Measurements from ENCODE around the gene MTX1. TPM values are rescaled to one million over a fixed set of nuclear protein-coding genes. Genes with fewer than 3 reads are reported as not detected.

Gene MTX1
- total and polyA plus RNA-seq, 4 donors: 15.8 to 43.1 (median 38.0) TPM

Other genes with a start within 250 kb of the MTX1 start
- 10 to 100 TPM; 12.7 to 24.7 TPM for gene PYGO2, start 246.9 kb upstream of the MTX1 start, total RNA-seq
- gene PYGO2, start 246.9 kb upstream of the MTX1 start, polyA plus RNA-seq (ENCODE audit: insufficient read length in 2 of 2): 10 to 100 TPM; 31.6 to 34.3 TPM
- gene SHC1, start 237.9 kb upstream of the MTX1 start, total RNA-seq: 10 to 100 TPM; 28.5 to 99.2 TPM
- gene SHC1, start 237.9 kb upstream of the MTX1 start, polyA plus RNA-seq (ENCODE audit: insufficient read length in 2 of 2): 10 to 100 TPM; 26.4 to 47.2 TPM
- gene CKS1B, start 234.0 kb upstream of the MTX1 start, total RNA-seq: 10 to 100 TPM; 25.9 to 64.8 TPM
- 10 to 100 TPM; 37.6 to 41.1 TPM for gene CKS1B, start 234.0 kb upstream of the MTX1 start, polyA plus RNA-seq (ENCODE audit: insufficient read length in 2 of 2)
- gene FLAD1, start 225.4 kb upstream of the MTX1 start, total RNA-seq: 10 to 100 TPM; 14.6 to 32.0 TPM
- gene FLAD1, start 225.4 kb upstream of the MTX1 start, polyA plus RNA-seq (ENCODE audit: insufficient read length in 2 of 2): 10 to 100 TPM; 33.5 to 36.9 TPM
- gene LENEP, start 215.1 kb upstream of the MTX1 start, total RNA-seq: under 1 TPM in 1 of 2 donors, not detected in 1; 0.22 TPM
- gene LENEP, start 215.1 kb upstream of the MTX1 start, polyA plus RNA-seq (ENCODE audit: insufficient read length in 2 of 2): under 1 TPM in 1 of 2 donors, not detected in 1; 0.39 TPM
- gene ZBTB7B, start 205.9 kb upstream of the MTX1 start, total RNA-seq: 10 to 100 TPM in 1 of 2 donors, 1 to 10 TPM in 1; 7.3 to 10.7 TPM
- 1 to 10 TPM; 8.7 to 9.0 TPM for gene ZBTB7B, start 205.9 kb upstream of the MTX1 start, polyA plus RNA-seq (ENCODE audit: insufficient read length in 2 of 2)
- gene DCST2, start 174.9 kb upstream of the MTX1 start, total RNA-seq: 1 to 10 TPM in 1 of 2 donors, under 1 TPM in 1; 0.10 to 1.0 TPM
- 1 to 10 TPM; 1.1 to 1.2 TPM for gene DCST2, start 174.9 kb upstream of the MTX1 start, polyA plus RNA-seq (ENCODE audit: insufficient read length in 2 of 2)
- not detected for gene DCST1, start 174.9 kb upstream of the MTX1 start, total RNA-seq
- under 1 TPM; 0.11 to 0.33 TPM for gene DCST1, start 174.9 kb upstream of the MTX1 start, polyA plus RNA-seq (ENCODE audit: insufficient read length in 2 of 2)
- gene ADAM15, start 157.4 kb upstream of the MTX1 start, total RNA-seq: 10 to 100 TPM; 29.9 to 58.5 TPM
- 100 to 1,000 TPM in 1 of 2 donors, 10 to 100 TPM in 1; 73.1 to 100 TPM for gene ADAM15, start 157.4 kb upstream of the MTX1 start, polyA plus RNA-seq (ENCODE audit: insufficient read length in 2 of 2)
- 10 to 100 TPM in 1 of 2 donors, 1 to 10 TPM in 1; 3.5 to 13.9 TPM for gene EFNA4, start 145.0 kb upstream of the MTX1 start, total RNA-seq
- gene EFNA4, start 145.0 kb upstream of the MTX1 start, polyA plus RNA-seq (ENCODE audit: insufficient read length in 2 of 2): 1 to 10 TPM; 5.1 to 6.8 TPM
- gene EFNA3, start 129.9 kb upstream of the MTX1 start, total RNA-seq: 10 to 100 TPM; 12.3 to 13.6 TPM
- 10 to 100 TPM; 46.6 to 50.6 TPM for gene EFNA3, start 129.9 kb upstream of the MTX1 start, polyA plus RNA-seq (ENCODE audit: insufficient read length in 2 of 2)
- gene EFNA1, start 80.8 kb upstream of the MTX1 start, total RNA-seq: 10 to 100 TPM; 14.8 to 27.8 TPM
- gene EFNA1, start 80.8 kb upstream of the MTX1 start, polyA plus RNA-seq (ENCODE audit: insufficient read length in 2 of 2): 10 to 100 TPM; 17.9 to 23.3 TPM
- gene SLC50A1, start 72.8 kb upstream of the MTX1 start, total RNA-seq: 10 to 100 TPM; 12.1 to 35.8 TPM
- gene SLC50A1, start 72.8 kb upstream of the MTX1 start, polyA plus RNA-seq (ENCODE audit: insufficient read length in 2 of 2): 10 to 100 TPM; 18.2 to 26.9 TPM
- 10 to 100 TPM; 16.2 to 46.6 TPM for gene DPM3, start 68.2 kb upstream of the MTX1 start, total RNA-seq
- 10 to 100 TPM; 41.7 to 47.2 TPM for gene DPM3, start 68.2 kb upstream of the MTX1 start, polyA plus RNA-seq (ENCODE audit: insufficient read length in 2 of 2)
- 100 to 1,000 TPM in 1 of 2 donors, 10 to 100 TPM in 1; 81.9 to 140 TPM for gene KRTCAP2, start 35.4 kb upstream of the MTX1 start, total RNA-seq
- 100 to 1,000 TPM; 130 to 132 TPM for gene KRTCAP2, start 35.4 kb upstream of the MTX1 start, polyA plus RNA-seq (ENCODE audit: insufficient read length in 2 of 2)
- 1 to 10 TPM; 6.7 to 6.8 TPM for gene TRIM46, start 34.8 kb upstream of the MTX1 start, total RNA-seq
- gene TRIM46, start 34.8 kb upstream of the MTX1 start, polyA plus RNA-seq (ENCODE audit: insufficient read length in 2 of 2): 10 to 100 TPM; 29.5 to 37.6 TPM
- gene THBS3, start 798 bp upstream of the MTX1 start, total RNA-seq: 10 to 100 TPM; 18.2 to 39.1 TPM
- 10 to 100 TPM; 34.4 to 57.6 TPM for gene THBS3, start 798 bp upstream of the MTX1 start, polyA plus RNA-seq (ENCODE audit: insufficient read length in 2 of 2)
- 1 to 10 TPM; 8.5 to 9.8 TPM for gene ENTREP3, start 46.8 kb downstream of the MTX1 start, total RNA-seq
- 10 to 100 TPM; 30.6 to 42.5 TPM for gene ENTREP3, start 46.8 kb downstream of the MTX1 start, polyA plus RNA-seq (ENCODE audit: insufficient read length in 2 of 2)
- 10 to 100 TPM; 26.3 to 51.2 TPM for gene SCAMP3, start 53.7 kb downstream of the MTX1 start, total RNA-seq
- 100 to 1,000 TPM in 1 of 2 donors, 10 to 100 TPM in 1; 89.1 to 103 TPM for gene SCAMP3, start 53.7 kb downstream of the MTX1 start, polyA plus RNA-seq (ENCODE audit: insufficient read length in 2 of 2)
- gene CLK2, start 64.8 kb downstream of the MTX1 start, total RNA-seq: 10 to 100 TPM; 25.2 to 42.6 TPM
- 10 to 100 TPM; 49.2 to 61.1 TPM for gene CLK2, start 64.8 kb downstream of the MTX1 start, polyA plus RNA-seq (ENCODE audit: insufficient read length in 2 of 2)
- 1 to 10 TPM; 6.1 to 9.0 TPM for gene HCN3, start 68.8 kb downstream of the MTX1 start, total RNA-seq
- gene HCN3, start 68.8 kb downstream of the MTX1 start, polyA plus RNA-seq (ENCODE audit: insufficient read length in 2 of 2): 10 to 100 TPM; 28.6 to 36.0 TPM
- gene PKLR, start 92.7 kb downstream of the MTX1 start, total RNA-seq: under 1 TPM; 0.11 to 0.20 TPM
- gene PKLR, start 92.7 kb downstream of the MTX1 start, polyA plus RNA-seq (ENCODE audit: insufficient read length in 2 of 2): under 1 TPM; 0.14 to 0.15 TPM
- 100 to 1,000 TPM; 144 to 249 TPM for gene FDPS, start 100.2 kb downstream of the MTX1 start, total RNA-seq
- 100 to 1,000 TPM; 202 to 239 TPM for gene FDPS, start 100.2 kb downstream of the MTX1 start, polyA plus RNA-seq (ENCODE audit: insufficient read length in 2 of 2)
- gene RUSC1, start 112.2 kb downstream of the MTX1 start, total RNA-seq: 10 to 100 TPM; 28.4 to 35.1 TPM
- gene RUSC1, start 112.2 kb downstream of the MTX1 start, polyA plus RNA-seq (ENCODE audit: insufficient read length in 2 of 2): 100 to 1,000 TPM; 121 to 129 TPM